Measurements from ENCODE around the gene POU6F2. TPM values are rescaled to one million over a fixed set of nuclear protein-coding genes. Genes with fewer than 3 reads are reported as not detected.

The POU6F2 gene
- total and polyA plus RNA-seq, 2 experiments from 2014 or later: 7.2 to 7.3 TPM

DNA sequence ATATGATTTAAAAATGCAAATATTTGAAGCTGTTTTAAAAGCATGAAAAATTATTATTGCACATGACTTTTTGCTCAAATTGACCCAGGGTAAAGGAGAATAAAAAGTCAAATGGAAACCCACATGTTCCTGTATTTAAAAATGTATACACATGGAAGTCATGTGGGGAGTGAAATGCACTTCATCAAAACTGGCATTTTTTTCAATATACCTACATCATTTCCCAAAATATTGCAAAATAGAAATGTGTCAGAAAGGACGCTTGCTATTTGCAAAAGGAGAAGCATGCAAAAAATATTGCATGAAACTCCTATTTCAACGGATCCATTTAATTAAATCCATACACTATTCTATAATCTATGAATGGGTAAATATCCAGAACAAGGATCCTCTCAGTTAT lies 117.0 kb downstream of the POU6F2 start:
- no peaks in the 10 kb centered on the region for H3K27me3 Mint-ChIP-seq (ENCODE audit: insufficient read depth, low read depth, poor library complexity)
- no peaks in the 10 kb centered on the region for H3K4me1 Mint-ChIP-seq

DNA sequence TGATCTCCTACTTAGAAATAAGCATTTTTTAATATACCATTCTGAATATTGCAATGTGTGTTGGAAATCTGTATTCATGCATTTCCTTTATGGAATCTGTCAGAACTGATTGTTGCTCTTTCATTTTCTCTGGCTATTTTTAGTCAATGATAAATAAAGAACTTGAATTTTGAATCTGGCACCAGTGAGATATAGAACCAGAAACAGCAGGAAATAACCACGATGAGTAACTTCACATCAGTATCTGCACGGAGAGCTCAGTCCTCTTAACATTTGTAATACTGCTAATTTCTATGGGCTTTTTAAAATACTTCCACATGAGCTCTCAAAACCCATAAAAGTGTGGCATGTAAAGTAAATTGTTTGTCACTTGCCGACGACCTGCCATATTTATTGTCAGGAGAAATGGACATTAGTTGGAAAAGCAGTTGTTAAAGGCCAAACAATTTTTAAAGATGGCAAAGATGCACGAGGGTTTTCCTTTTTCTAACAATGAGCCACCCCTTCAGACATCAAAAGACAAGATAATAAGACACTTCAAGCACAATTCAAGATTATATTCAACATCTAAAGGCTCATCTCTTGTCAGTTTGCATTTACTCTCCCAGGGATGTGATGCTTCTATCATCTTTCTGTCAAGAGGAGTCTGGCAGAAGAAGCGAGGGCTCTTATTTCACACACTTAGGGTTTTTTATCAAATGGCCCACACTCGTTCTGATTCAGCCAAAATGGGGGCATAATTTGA lies 118.3 kb downstream of the POU6F2 start:
- H3K4me1 Mint-ChIP-seq: no peaks in the 10 kb centered on the region
- H3K36me3 Mint-ChIP-seq (ENCODE audit: low read depth): no peaks in the 10 kb centered on the region
- Histone ChIP-seq H3K36me3 (ENCODE audit: insufficient read depth) (no peaks in the 10 kb centered on the region), H3K9me2 (ENCODE audit: insufficient read depth) (peaks cover 9% of the 10 kb centered on the region; the same call in 1 of the 2 replicates), H3K4me3 (no peak overlapping the region), H3K27ac (ENCODE audit: low read depth) (no peak overlapping the region), H3K4me2 (no peak overlapping the region), H3F3A (replicated peaks; ENCODE audit: low read depth) (no peaks in the 10 kb centered on the region), H2AFZ (no peak overlapping the region), H4K20me1 (replicated peaks; ENCODE audit: insufficient read depth) (no peaks in the 10 kb centered on the region; the same call in 1 of the 2 replicates), H3K4me1 (ENCODE audit: insufficient read depth) (no peaks in the 10 kb centered on the region), H3K79me2 (replicated peaks; ENCODE audit: insufficient read depth) (no peaks in the 10 kb centered on the region), H3K27me3 (ENCODE audit: insufficient read depth) (no peaks in the 10 kb centered on the region)
- no peaks in the 10 kb centered on the region for H3K9me3 Mint-ChIP-seq
- DNase-seq (ENCODE audit: low spot score) (no peak), ATAC-seq (no peak)
- H3K4me3 Mint-ChIP-seq: no peak overlapping the region
- H3K27me3 Mint-ChIP-seq (ENCODE audit: insufficient read depth, low read depth, poor library complexity): no peaks in the 10 kb centered on the region
- H3K27ac Mint-ChIP-seq: no peak overlapping the region
- TF ChIP-seq EZH2phosphoT487 (IDR thresholded peaks at IDR 0.05; ENCODE audit: unreplicated experiment) (no peak), JUNB (IDR thresholded peaks at IDR 0.05; ENCODE audit: unreplicated experiment) (no peak), POLR2AphosphoS5 (IDR thresholded peaks at IDR 0.05; ENCODE audit: low read depth) (no peak), EZH2 (IDR thresholded peaks at IDR 0.05; ENCODE audit: low read depth, unreplicated experiment) (no peak), ZNF114 (CRISPR knock-in tag; IDR thresholded peaks at IDR 0.05) (no peak), CREB1 (CRISPR knock-in tag; IDR thresholded peaks at IDR 0.05; ENCODE audit: low read depth) (no peak)
- TF ChIP-seq, protein P1, sequence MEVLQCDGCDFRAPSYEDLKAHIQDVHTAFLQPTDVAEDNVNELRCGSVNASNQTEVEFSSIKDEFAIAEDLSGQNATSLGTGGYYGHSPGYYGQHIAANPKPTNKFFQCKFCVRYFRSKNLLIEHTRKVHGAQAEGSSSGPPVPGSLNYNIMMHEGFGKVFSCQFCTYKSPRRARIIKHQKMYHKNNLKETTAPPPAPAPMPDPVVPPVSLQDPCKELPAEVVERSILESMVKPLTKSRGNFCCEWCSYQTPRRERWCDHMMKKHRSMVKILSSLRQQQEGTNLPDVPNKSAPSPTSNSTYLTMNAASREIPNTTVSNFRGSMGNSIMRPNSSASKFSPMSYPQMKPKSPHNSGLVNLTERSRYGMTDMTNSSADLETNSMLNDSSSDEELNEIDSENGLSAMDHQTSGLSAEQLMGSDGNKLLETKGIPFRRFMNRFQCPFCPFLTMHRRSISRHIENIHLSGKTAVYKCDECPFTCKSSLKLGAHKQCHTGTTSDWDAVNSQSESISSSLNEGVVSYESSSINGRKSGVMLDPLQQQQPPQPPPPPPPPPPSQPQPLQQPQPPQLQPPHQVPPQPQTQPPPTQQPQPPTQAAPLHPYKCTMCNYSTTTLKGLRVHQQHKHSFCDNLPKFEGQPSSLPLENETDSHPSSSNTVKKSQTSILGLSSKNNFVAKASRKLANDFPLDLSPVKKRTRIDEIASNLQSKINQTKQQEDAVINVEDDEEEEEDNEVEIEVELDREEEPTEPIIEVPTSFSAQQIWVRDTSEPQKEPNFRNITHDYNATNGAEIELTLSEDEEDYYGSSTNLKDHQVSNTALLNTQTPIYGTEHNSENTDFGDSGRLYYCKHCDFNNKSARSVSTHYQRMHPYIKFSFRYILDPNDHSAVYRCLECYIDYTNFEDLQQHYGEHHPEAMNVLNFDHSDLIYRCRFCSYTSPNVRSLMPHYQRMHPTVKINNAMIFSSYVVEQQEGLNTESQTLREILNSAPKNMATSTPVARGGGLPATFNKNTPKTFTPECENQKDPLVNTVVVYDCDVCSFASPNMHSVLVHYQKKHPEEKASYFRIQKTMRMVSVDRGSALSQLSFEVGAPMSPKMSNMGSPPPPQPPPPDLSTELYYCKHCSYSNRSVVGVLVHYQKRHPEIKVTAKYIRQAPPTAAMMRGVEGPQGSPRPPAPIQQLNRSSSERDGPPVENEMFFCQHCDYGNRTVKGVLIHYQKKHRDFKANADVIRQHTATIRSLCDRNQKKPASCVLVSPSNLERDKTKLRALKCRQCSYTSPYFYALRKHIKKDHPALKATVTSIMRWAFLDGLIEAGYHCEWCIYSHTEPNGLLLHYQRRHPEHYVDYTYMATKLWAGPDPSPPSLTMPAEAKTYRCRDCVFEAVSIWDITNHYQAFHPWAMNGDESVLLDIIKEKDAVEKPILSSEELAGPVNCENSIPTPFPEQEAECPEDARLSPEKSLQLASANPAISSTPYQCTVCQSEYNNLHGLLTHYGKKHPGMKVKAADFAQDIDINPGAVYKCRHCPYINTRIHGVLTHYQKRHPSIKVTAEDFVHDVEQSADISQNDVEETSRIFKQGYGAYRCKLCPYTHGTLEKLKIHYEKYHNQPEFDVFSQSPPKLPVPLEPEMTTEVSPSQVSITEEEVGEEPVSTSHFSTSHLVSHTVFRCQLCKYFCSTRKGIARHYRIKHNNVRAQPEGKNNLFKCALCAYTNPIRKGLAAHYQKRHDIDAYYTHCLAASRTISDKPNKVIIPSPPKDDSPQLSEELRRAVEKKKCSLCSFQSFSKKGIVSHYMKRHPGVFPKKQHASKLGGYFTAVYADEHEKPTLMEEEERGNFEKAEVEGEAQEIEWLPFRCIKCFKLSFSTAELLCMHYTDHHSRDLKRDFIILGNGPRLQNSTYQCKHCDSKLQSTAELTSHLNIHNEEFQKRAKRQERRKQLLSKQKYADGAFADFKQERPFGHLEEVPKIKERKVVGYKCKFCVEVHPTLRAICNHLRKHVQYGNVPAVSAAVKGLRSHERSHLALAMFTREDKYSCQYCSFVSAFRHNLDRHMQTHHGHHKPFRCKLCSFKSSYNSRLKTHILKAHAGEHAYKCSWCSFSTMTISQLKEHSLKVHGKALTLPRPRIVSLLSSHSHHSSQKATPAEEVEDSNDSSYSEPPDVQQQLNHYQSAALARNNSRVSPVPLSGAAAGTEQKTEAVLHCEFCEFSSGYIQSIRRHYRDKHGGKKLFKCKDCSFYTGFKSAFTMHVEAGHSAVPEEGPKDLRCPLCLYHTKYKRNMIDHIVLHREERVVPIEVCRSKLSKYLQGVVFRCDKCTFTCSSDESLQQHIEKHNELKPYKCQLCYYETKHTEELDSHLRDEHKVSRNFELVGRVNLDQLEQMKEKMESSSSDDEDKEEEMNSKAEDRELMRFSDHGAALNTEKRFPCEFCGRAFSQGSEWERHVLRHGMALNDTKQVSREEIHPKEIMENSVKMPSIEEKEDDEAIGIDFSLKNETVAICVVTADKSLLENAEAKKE (CRISPR knock-in tag; IDR thresholded peaks at IDR 0.05): no peak

More for the DNA sequence above, 117.0 kb downstream of the POU6F2 start:
- DNase-seq (ENCODE audit: low spot score) (no peak), ATAC-seq (no peak)
- H3K27ac ChIP-seq (ENCODE audit: low read depth): no peak overlapping the region
- H3K27me3 ChIP-seq (ENCODE audit: insufficient read depth): no peaks in the 10 kb centered on the region
- H3K9me2 ChIP-seq (ENCODE audit: insufficient read depth): peaks cover 5% of the 10 kb centered on the region; the same call in 1 of the 2 replicates
- no peak overlapping the region for H3K4me2 ChIP-seq
- no peaks in the 10 kb centered on the region for H3K79me2 ChIP-seq (replicated peaks; ENCODE audit: insufficient read depth)
- no peaks in the 10 kb centered on the region for H3K9me3 Mint-ChIP-seq
- no peaks in the 10 kb centered on the region for H3F3A ChIP-seq (replicated peaks; ENCODE audit: low read depth)
- no peak for TF ChIP-seq CREB1 (CRISPR knock-in tag; IDR thresholded peaks at IDR 0.05; ENCODE audit: low read depth)
- TF ChIP-seq POLR2AphosphoS5 (IDR thresholded peaks at IDR 0.05; ENCODE audit: low read depth): no peak
- no peak for TF ChIP-seq NANOG (IDR thresholded peaks at IDR 0.05; ENCODE audit: borderline replicate concordance)
- TF ChIP-seq ZNF114 (CRISPR knock-in tag; IDR thresholded peaks at IDR 0.05): no peak
- TF ChIP-seq EZH2 (IDR thresholded peaks at IDR 0.05; ENCODE audit: low read depth, unreplicated experiment): no peak
- TF ChIP-seq, protein P2, sequence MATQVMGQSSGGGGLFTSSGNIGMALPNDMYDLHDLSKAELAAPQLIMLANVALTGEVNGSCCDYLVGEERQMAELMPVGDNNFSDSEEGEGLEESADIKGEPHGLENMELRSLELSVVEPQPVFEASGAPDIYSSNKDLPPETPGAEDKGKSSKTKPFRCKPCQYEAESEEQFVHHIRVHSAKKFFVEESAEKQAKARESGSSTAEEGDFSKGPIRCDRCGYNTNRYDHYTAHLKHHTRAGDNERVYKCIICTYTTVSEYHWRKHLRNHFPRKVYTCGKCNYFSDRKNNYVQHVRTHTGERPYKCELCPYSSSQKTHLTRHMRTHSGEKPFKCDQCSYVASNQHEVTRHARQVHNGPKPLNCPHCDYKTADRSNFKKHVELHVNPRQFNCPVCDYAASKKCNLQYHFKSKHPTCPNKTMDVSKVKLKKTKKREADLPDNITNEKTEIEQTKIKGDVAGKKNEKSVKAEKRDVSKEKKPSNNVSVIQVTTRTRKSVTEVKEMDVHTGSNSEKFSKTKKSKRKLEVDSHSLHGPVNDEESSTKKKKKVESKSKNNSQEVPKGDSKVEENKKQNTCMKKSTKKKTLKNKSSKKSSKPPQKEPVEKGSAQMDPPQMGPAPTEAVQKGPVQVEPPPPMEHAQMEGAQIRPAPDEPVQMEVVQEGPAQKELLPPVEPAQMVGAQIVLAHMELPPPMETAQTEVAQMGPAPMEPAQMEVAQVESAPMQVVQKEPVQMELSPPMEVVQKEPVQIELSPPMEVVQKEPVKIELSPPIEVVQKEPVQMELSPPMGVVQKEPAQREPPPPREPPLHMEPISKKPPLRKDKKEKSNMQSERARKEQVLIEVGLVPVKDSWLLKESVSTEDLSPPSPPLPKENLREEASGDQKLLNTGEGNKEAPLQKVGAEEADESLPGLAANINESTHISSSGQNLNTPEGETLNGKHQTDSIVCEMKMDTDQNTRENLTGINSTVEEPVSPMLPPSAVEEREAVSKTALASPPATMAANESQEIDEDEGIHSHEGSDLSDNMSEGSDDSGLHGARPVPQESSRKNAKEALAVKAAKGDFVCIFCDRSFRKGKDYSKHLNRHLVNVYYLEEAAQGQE (IDR thresholded peaks at IDR 0.05; ENCODE audit: unreplicated experiment): no peak
- TF ChIP-seq JUNB (IDR thresholded peaks at IDR 0.05; ENCODE audit: unreplicated experiment): no peak
- no peak for TF ChIP-seq ZNF331 (CRISPR knock-in tag; IDR thresholded peaks at IDR 0.05; ENCODE audit: low read depth)
- no peak for TF ChIP-seq EZH2phosphoT487 (IDR thresholded peaks at IDR 0.05; ENCODE audit: unreplicated experiment)
- no peaks in the 10 kb centered on the region for H3K36me3 ChIP-seq (ENCODE audit: insufficient read depth)
- H3K27ac Mint-ChIP-seq: no peak overlapping the region
- no peaks in the 10 kb centered on the region for H3K4me1 ChIP-seq (ENCODE audit: insufficient read depth)
- no peak overlapping the region for H2AFZ ChIP-seq
- H3K4me3 ChIP-seq: no peak overlapping the region
- no peak overlapping the region for H3K4me3 Mint-ChIP-seq
- no peaks in the 10 kb centered on the region; the same call in 1 of the 2 replicates for H4K20me1 ChIP-seq (replicated peaks; ENCODE audit: insufficient read depth)
- no peaks in the 10 kb centered on the region for H3K36me3 Mint-ChIP-seq (ENCODE audit: low read depth)

Data from GM23338 (cell line).